Activated CD4-positive, alpha-beta T cell treated with anti-CD3 and anti-CD28 coated beads for 36 hours (primary cell): ENCODE measurements around the gene BTAF1. TPM values are rescaled to one million over a fixed set of nuclear protein-coding genes. Genes with fewer than 3 reads are reported as not detected.
A peak's percentile ranks its signal among the peaks of the same experiment; 100 is the strongest.

Source experiments
- ATAC-seq: fragments of 200-7000 bp; cut with Tn5 transposase; one replicate; pipeline ENCODE4 v1.10.0; 2021; ENCODE audit warnings: mild to moderate bottlenecking, moderate library complexity
- CTCF ChIA-PET: fragments of 350-600 bp; sonication (Branson Sonifier 250); formaldehyde crosslinking; loops from one replicate; lab custom pipeline; 2021; ENCODE audit warnings: antibody characterized with exemption; lab: Charles Lee
- POLR2A ChIA-PET: fragments of 350-600 bp; sonication (Branson Sonifier 250); formaldehyde crosslinking; loops from one replicate; lab custom pipeline; 2021; ENCODE audit warnings: antibody characterized with exemption, inconsistent platforms; lab: Charles Lee
- DNase-seq: peaks from one replicate; pipeline ENCODE4 v3.0.0-alpha.2; 2020
- H3K27ac Mint-ChIP-seq: one replicate; pipeline ENCODE4 v1.8.0; 2021; ENCODE audit warnings: mixed read lengths
- H3K27me3 Mint-ChIP-seq: one replicate; pipeline ENCODE4 v1.8.0; 2021; ENCODE audit warnings: mixed read lengths
- H3K36me3 Mint-ChIP-seq: one replicate; pipeline ENCODE4 v1.8.0; 2021; ENCODE audit warnings: low read depth, mixed read lengths
- H3K4me1 Mint-ChIP-seq: one replicate; pipeline ENCODE4 v1.8.0; 2021; ENCODE audit warnings: mixed read lengths
- H3K4me3 Mint-ChIP-seq: one replicate; pipeline ENCODE4 v1.8.0; 2021; ENCODE audit warnings: mild to moderate bottlenecking, moderate library complexity, mixed read lengths
- H3K9me3 Mint-ChIP-seq: one replicate; pipeline ENCODE4 v1.8.0; 2021; ENCODE audit warnings: low read depth, mixed read lengths
- intact Hi-C, 2 experiments: fragments of 100-400 bp; cut with DNase I in 1 of 2; cut with micrococcal nuclease in 1 of 2; formaldehyde crosslinking; loops; one replicate each; pipeline versions ENCODE4 v1.14.2 to v1.15.1; 2022 to 2024; cut with DNase I, micrococcal nuclease
- total RNA-seq, 2 experiments: library from RNA; stranded (reverse); gene quantifications; one replicate each; pipeline ENCODE4 v1.2.3, GENCODE V29; 2021

The BTAF1 gene
- total RNA-seq, 2 experiments from 2014 or later = 59.0 to 59.4 TPM

DNA sequence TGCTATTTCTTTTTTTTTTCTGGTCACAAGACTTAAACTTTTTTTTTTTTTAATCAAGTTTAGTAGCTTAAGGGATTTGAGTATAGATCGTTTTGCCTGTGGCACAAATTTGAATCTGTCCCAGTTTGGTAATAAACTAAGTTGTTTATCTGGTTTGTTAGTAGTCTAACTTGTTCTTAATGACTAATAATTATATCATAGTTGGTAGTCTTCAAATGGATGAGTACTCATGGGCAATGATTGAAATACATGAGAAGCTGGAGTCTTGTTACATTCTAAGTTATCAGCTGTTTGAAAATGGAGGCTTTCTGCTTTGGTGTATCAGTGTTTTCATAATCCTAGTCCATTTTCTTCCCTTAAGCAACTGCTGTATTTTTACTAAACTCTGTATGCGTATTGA, 12.3 kb downstream of the BTAF1 start:
- Mint-ChIP-seq H3K4me1 (peaks cover 48% of the 10 kb centered on the region), H3K9me3 (no peaks in the 10 kb centered on the region), H3K4me3 (no peak overlapping the region), H3K36me3 (peaks cover 54% of the 10 kb centered on the region), H3K27ac (no peak overlapping the region), H3K27me3 (no peaks in the 10 kb centered on the region)
- CTCF ChIA-PET = interaction anchor here (0.7 to 1.8 kb wide), 2 partner anchors 11 to 23 kb away, joined by 3 to 4 read pairs; no protein-coding TSS in a partner anchor
- DNase-seq (no peak), ATAC-seq (no peak)
- intact Hi-C loops = no loop called here
- POLR2A ChIA-PET = no interaction called here

DNA sequence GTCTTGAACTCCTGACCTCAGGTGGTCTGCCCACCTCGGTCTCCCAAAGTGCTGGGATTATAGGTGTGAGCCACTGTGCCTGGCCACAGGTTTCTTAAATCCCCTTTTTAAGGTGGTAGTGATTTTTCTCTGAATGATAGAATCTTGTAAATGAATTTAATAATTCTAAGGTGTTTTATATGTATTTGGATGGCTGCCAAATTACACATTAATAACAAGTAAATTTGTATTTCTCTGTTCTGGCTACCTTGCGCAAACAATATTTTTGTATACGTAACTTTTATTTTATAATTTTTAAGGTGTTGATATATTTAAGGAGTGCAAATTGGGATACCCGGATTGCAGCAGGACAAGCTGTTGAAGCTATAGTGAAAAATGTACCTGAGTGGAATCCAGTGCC, 16.1 kb downstream of the BTAF1 start:
- ChIA-PET POLR2A (no interaction called here), CTCF (no interaction called here)
- intact Hi-C loops = loop anchor here in 1 of 2 experiments (10.0 kb wide), 1 partner anchor 905 kb away; the partner anchor contains the start of gene EXOC6
- H3K27me3 Mint-ChIP-seq = no peaks in the 10 kb centered on the region
- H3K9me3 Mint-ChIP-seq = no peaks in the 10 kb centered on the region
- no peak for DNase-seq
- H3K27ac Mint-ChIP-seq = no peak overlapping the region
- peaks cover 26% of the 10 kb centered on the region for H3K4me1 Mint-ChIP-seq
- no peak overlapping the region for H3K4me3 Mint-ChIP-seq
- ATAC-seq = no peak
- H3K36me3 Mint-ChIP-seq = peaks cover 44% of the 10 kb centered on the region

DNA sequence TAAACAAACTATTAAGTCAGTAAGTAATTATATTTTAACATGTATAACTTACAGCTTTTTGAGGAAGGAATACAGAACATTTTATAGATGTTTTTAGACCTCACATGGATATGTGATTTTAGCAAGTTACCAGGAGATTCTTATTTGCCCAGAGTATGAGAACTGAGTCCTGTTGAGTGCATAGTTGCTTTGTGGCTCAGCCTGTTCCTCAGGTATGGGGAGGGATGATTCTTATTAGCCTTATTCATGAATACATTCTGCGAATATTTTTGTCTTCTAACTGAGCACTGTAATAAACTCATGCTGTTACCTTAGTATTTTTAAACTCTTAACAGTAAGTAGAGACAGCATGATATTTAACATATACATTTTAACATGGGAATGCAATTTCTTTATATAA, 17.9 kb downstream of the BTAF1 start:
- Mint-ChIP-seq H3K36me3 (peaks cover 43% of the 10 kb centered on the region), H3K9me3 (no peaks in the 10 kb centered on the region), H3K4me3 (no peak overlapping the region), H3K4me1 (peaks cover 32% of the 10 kb centered on the region), H3K27ac (no peak overlapping the region), H3K27me3 (no peaks in the 10 kb centered on the region)
- DNase-seq = no peak
- CTCF ChIA-PET = interaction anchor here (1.1 to 1.5 kb wide), 7 partner anchors 9 to 182 kb away, joined by 3 to 6 read pairs (median 3); partner anchors contain the start of gene BTAF1
- no peak for ATAC-seq
- intact Hi-C loops = loop anchor here in 1 of 2 experiments (10.0 kb wide), 1 partner anchor 903 kb away; the partner anchor contains the start of gene EXOC6
- POLR2A ChIA-PET = interaction anchor here (0.6 to 1.1 kb wide), 2 partner anchors 18 to 428 kb away, joined by 3 read pairs; partner anchors contain the start of gene BTAF1

DNA sequence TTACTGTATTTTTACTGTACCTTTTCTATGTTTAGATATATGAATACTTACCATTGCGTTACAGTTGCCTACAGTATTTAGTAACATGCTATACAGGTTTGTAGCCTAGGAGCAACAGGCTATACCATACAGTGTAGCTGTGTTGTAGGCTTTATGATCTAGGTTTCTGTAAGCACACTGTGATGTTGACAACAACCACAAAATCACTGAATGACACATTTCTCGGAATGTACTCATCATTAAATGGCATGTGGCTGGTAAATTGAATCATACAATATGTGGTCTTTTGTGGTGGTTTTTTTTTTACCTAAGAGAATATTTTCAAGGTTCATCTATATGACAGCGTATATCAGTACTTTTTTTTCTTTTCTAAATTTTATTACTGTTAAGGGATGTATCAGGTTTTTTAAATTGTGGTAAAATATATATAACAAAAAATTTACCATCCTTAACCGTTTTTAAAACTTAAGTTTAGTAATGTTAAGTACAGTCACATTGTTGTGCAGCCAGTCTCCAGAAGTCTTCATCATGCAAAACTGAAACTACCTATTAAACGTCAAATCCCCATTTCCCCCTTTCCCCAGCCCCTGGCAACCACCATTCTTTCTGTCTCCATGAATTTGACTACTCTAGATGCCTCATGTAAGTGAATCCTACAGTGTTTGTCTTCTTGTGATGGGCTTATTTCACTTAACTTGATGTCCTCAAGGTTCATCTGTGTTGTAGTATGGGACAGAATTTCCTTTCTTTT, 21.5 kb downstream of the BTAF1 start:
- Mint-ChIP-seq H3K27ac (peak overlapping the region; percentile 77), H3K27me3 (no peaks in the 10 kb centered on the region), H3K4me1 (peaks cover 24% of the 10 kb centered on the region), H3K36me3 (peaks cover 49% of the 10 kb centered on the region), H3K4me3 (no peak overlapping the region), H3K9me3 (no peaks in the 10 kb centered on the region)
- DNase-seq = peak; percentile 36
- POLR2A ChIA-PET = interaction anchor here (0.6 to 1.3 kb wide), 3 partner anchors 17 to 93 kb away, joined by 3 to 4 read pairs (median 4); no protein-coding TSS in a partner anchor
- ATAC-seq = peak; percentile 98
- intact Hi-C loops = loop anchor here (1.0 to 10.0 kb wide), 9 partner anchors 18 to 900 kb away; partner anchors contain the start of gene EXOC6 (in 1 of the 2)
- CTCF ChIA-PET = interaction anchor here (0.6 to 1.0 kb wide), 6 partner anchors 12 to 396 kb away, joined by 3 to 4 read pairs (median 3); partner anchors contain the start of gene BTAF1

DNA sequence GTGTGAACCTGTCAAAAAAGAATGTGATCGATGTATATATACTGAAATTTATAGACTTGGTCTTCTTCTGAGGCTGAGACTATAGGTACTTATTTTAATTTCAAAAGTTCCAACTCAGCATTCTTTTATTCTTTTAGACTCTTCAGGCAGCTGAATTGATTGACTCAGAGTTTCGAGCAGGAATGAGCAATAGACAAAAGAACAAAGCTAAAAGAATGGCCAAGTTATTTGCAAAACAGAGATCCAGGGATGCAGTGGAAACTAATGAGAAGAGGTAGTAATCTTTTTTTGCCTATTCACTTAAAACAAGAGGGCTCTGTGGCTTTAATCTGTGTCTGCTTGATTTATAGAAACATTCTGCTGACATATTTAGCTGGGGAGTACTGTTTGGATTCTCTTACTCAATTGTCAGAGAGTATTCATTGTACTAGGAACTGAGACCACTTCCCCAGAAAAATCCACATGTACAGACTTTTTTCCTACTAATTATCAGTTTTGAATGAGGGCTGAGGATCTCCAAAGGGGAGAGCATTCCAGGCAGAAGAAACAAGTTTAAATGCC, 30.1 kb downstream of the BTAF1 start:
- Mint-ChIP-seq H3K36me3 (peaks cover 56% of the 10 kb centered on the region), H3K4me3 (no peak overlapping the region), H3K9me3 (no peaks in the 10 kb centered on the region), H3K27me3 (no peaks in the 10 kb centered on the region), H3K27ac (no peak overlapping the region), H3K4me1 (no peaks in the 10 kb centered on the region)
- ChIA-PET CTCF (interaction anchor here (0.9 kb wide), 1 partner anchor 13 kb away, joined by 3 read pairs; no protein-coding TSS in a partner anchor), POLR2A (no interaction called here)
- ATAC-seq (no peak), DNase-seq (no peak)
- intact Hi-C loops = no loop called here

DNA sequence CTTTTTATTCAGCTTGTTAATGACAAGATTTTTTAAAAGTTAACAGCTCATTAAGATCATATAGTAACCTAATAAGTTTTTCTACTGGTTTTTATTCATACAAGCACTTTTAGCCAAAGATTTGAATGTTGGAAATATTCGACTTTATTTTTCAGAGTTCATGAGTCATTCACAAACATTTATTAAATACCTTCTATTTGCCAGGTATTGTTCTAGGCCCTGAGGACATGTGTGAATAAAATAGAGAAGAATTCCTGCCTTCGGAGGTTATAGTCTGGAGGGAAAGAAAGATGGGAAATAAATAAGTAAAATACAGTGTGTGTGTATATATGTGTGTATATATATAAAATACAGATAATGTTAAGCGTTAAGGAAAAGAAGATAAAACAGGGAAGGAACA, 31.5 kb downstream of the BTAF1 start:
- ChIA-PET POLR2A (no interaction called here), CTCF (interaction anchor here (1.3 kb wide), 1 partner anchor 9 kb away, joined by 3 read pairs; no protein-coding TSS in a partner anchor)
- Mint-ChIP-seq H3K9me3 (no peaks in the 10 kb centered on the region), H3K36me3 (peaks cover 58% of the 10 kb centered on the region), H3K27ac (no peak overlapping the region), H3K4me1 (no peaks in the 10 kb centered on the region), H3K4me3 (no peak overlapping the region), H3K27me3 (no peaks in the 10 kb centered on the region)
- intact Hi-C loops = no loop called here
- no peak for DNase-seq
- ATAC-seq = no peak

DNA sequence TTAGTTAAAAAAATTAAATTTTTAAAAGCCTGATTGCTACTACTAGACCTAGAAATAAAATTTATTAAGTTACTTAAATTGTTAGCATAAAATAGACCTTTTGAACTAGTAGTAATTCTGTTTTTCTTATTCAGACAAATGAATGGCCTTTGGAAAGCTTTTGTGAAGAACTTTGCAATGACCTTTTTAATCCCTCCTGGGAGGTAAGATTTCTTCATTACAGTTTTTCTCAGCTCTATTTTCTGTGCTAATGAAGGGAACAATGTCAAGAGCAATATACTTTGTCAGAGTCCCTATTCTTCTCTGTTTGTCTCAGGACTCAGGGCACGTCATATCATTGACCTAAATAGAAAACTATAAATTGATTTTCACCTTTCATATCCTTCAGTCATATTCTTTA, 33.5 kb downstream of the BTAF1 start:
- Mint-ChIP-seq H3K27me3 (no peaks in the 10 kb centered on the region), H3K4me3 (no peak overlapping the region), H3K36me3 (peaks cover 58% of the 10 kb centered on the region), H3K4me1 (no peaks in the 10 kb centered on the region), H3K27ac (no peak overlapping the region), H3K9me3 (no peaks in the 10 kb centered on the region)
- ChIA-PET POLR2A (no interaction called here), CTCF (interaction anchor here (1.7 kb wide), 1 partner anchor 33 kb away, joined by 3 read pairs; the partner anchor contains the start of gene BTAF1)
- intact Hi-C loops = no loop called here
- DNase-seq (no peak), ATAC-seq (no peak)

DNA sequence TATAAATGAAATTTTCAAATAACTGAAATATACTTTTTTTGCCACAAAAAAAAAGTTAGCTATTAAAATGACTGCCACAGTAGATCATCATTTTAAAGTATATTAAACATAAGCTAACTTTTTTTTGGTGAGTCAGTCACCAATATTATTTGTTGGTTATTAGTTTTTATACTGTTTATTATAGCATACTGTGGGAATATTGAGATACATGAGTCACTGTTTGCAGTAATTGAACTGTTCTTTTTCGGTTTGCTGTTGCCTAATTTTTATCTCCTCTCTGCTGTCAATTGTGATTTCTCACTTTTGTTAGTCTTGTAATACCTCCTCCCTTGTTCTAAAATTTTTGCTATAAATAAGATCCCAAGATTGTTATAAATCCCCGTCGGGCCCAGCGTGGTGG, 45.7 kb downstream of the BTAF1 start:
- ATAC-seq = no peak
- H3K27ac Mint-ChIP-seq = no peak overlapping the region
- peaks cover 53% of the 10 kb centered on the region for H3K36me3 Mint-ChIP-seq
- POLR2A ChIA-PET = interaction anchor here (0.6 kb wide), 1 partner anchor 52 kb away, joined by 5 read pairs; no protein-coding TSS in a partner anchor
- DNase-seq = no peak
- H3K9me3 Mint-ChIP-seq = no peaks in the 10 kb centered on the region
- intact Hi-C loops = no loop called here
- no peaks in the 10 kb centered on the region for H3K27me3 Mint-ChIP-seq
- H3K4me3 Mint-ChIP-seq = no peak overlapping the region
- H3K4me1 Mint-ChIP-seq = peaks cover 18% of the 10 kb centered on the region
- CTCF ChIA-PET = interaction anchor here (0.6 kb wide), 1 partner anchor 13 kb away, joined by 3 read pairs; no protein-coding TSS in a partner anchor

DNA sequence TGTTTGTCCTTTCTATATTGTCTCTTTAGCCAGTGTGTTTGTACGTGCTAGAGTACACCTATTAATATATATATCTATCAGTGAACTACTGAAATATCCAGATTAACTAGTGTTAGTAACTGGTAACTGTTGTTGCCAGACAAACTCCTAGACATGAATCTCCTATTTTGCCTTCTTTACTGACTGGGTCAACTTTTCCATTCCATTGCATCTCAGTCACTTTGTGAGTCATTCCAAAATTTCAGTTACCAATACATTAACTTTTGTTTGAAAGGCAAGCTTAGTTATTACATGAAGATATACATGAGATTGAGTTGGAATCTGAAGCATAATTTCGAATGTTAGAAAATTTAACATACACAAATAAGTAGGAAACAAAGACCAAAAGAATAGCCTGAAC, 51.4 kb downstream of the BTAF1 start:
- ATAC-seq = peak; percentile 61
- DNase-seq = no peak
- Mint-ChIP-seq H3K4me3 (no peak overlapping the region), H3K36me3 (peaks cover 52% of the 10 kb centered on the region), H3K27ac (peak overlapping the region; percentile 53), H3K4me1 (peaks cover 42% of the 10 kb centered on the region), H3K27me3 (no peaks in the 10 kb centered on the region), H3K9me3 (no peaks in the 10 kb centered on the region)
- intact Hi-C loops = loop anchor here (1.0 kb wide), 4 partner anchors 12 to 73 kb away; partner anchors contain the start of gene BTAF1 (in 1 of the 2)
- ChIA-PET POLR2A (interaction anchor here (0.7 kb wide), 1 partner anchor 801 kb away, joined by 3 read pairs; no protein-coding TSS in a partner anchor), CTCF (interaction anchor here (1.2 to 4.2 kb wide), 2 partner anchors 12 to 14 kb away, joined by 4 to 20 read pairs; no protein-coding TSS in a partner anchor)

DNA sequence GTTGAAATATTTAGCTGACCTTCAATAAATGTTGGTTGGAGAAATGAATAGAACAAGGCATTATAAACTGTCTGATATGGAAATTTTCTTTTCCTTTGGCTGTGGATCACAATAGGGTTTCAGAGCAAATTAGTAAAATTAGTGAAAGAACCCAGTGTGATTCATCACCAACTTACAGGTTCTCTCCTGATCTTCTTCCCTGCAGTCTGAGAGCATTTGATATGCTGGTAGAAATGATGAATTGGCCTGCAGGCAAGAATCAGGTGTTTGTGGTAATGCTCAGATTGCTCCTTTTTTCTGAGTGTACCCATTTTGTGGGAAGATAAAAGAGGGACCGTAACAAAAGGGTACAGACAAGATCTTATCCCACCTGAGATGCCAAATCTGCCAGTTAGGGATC, 51.9 kb downstream of the BTAF1 start:
- DNase-seq (no peak), ATAC-seq (peak; percentile 71)
- POLR2A ChIA-PET = interaction anchor here (0.7 kb wide), 1 partner anchor 801 kb away, joined by 3 read pairs; no protein-coding TSS in a partner anchor
- no peaks in the 10 kb centered on the region for H3K27me3 Mint-ChIP-seq
- peaks cover 42% of the 10 kb centered on the region for H3K4me1 Mint-ChIP-seq
- H3K4me3 Mint-ChIP-seq = no peak overlapping the region
- H3K36me3 Mint-ChIP-seq = peaks cover 52% of the 10 kb centered on the region
- intact Hi-C loops = loop anchor here (1.0 kb wide), 4 partner anchors 12 to 73 kb away; partner anchors contain the start of gene BTAF1 (in 1 of the 2)
- H3K27ac Mint-ChIP-seq = peak overlapping the region; percentile 53
- no peaks in the 10 kb centered on the region for H3K9me3 Mint-ChIP-seq
- CTCF ChIA-PET = interaction anchor here (1.2 to 4.2 kb wide), 2 partner anchors 12 to 14 kb away, joined by 4 to 20 read pairs; no protein-coding TSS in a partner anchor
